Stromal cell of bone marrow (primary cell): ENCODE data around the gene HBEGF.
"Not testable (repeated sequence)": the region's sequence is repeated elsewhere in the genome, so short reads cannot be mapped to it uniquely, and the experiment has no call there.

Source experiments
- DNase-seq: peaks from one replicate; pipeline ENCODE4 v3.0.0-alpha.2; 2012; ENCODE audit warnings: low read depth

The HBEGF gene

GRCh38 chr5:140360681-140361479 lies 14.5 kb upstream of the HBEGF start:
- DNase-seq: no peak

- DNase-seq: no peak
These were observed 13.7 kb upstream of the HBEGF start, which contains the start of gene SLC4A9 for GRCh38 chr5:140360101-140360500. TSS of gene SLC4A9 (plus strand) at chr5:140360194. CDS start at chr5:140360237, 43 bp downstream.

GRCh38 chr5:140358738-140359310 lies 12.4 kb upstream of the HBEGF start:
- peak; percentile 20 for DNase-seq

- DNase-seq: peak; percentile 66
These were observed 11.3 kb upstream of the HBEGF start for GRCh38 chr5:140357726-140358093.

- DNase-seq: no peak
These were observed 10.7 kb upstream of the HBEGF start for GRCh38 chr5:140356853-140357725.

GRCh38 chr5:140355546-140355945 lies 9.1 kb upstream of the HBEGF start:
- DNase-seq: no peak

GRCh38 chr5:140351609-140352334 lies 5.4 kb upstream of the HBEGF start:
- DNase-seq: peak; percentile 61

GRCh38 chr5:140349244-140349643 lies 2.8 kb upstream of the HBEGF start:
- DNase-seq: peak; percentile 21

- DNase-seq: no peak
These were observed 1.7 kb upstream of the HBEGF start for GRCh38 chr5:140348104-140348503.

- DNase-seq: no peak
These were observed 957 bp upstream of the HBEGF start for GRCh38 chr5:140347360-140347759.

GRCh38 chr5:140345919-140346347 lies 470 bp downstream of the HBEGF start:
- no peak for DNase-seq

GRCh38 chr5:140344683-140345423 lies 1.6 kb downstream of the HBEGF start:
- no peak for DNase-seq

GRCh38 chr5:140343849-140344248 lies 2.6 kb downstream of the HBEGF start:
- not testable (repeated sequence) for DNase-seq

GRCh38 chr5:140342896-140343295 lies 3.5 kb downstream of the HBEGF start:
- DNase-seq: no peak

GRCh38 chr5:140342287-140342686 lies 4.1 kb downstream of the HBEGF start:
- no peak for DNase-seq

GRCh38 chr5:140341591-140341990 lies 4.8 kb downstream of the HBEGF start:
- no peak for DNase-seq

GRCh38 chr5:140340605-140341121 lies 5.7 kb downstream of the HBEGF start:
- no peak for DNase-seq

- no peak for DNase-seq
These were observed 6.8 kb downstream of the HBEGF start for GRCh38 chr5:140339636-140340035.

GRCh38 chr5:140338908-140339307 lies 7.5 kb downstream of the HBEGF start:
- DNase-seq: no peak

GRCh38 chr5:140338336-140338735 lies 8.1 kb downstream of the HBEGF start:
- no peak for DNase-seq

GRCh38 chr5:140337880-140338279 lies 8.5 kb downstream of the HBEGF start:
- no peak for DNase-seq
